ENCODE data around the gene ZNF730. TPM values are rescaled to one million over a fixed set of nuclear protein-coding genes. Genes with fewer than 3 reads are reported as not detected.
"Not testable (repeated sequence)": the region's sequence is repeated elsewhere in the genome, so short reads cannot be mapped to it uniquely, and the experiment has no call there.

ZNF730 gene
- under 1 TPM; 0.28 to 0.64 TPM for total RNA-seq
- long read RNA-seq, partial matches to known transcripts = 0 of 1 reads
- long read RNA-seq, other reads (novel, unspliced or antisense) = 1 of 1 reads

- ATAC-seq (peak; percentile 100), DNase-seq (peak; percentile 34 to 83)
- intact Hi-C loops (cut with DNase I, micrococcal nuclease) = no loop called here
Measured at GRCh38 chr19:23116802-23117571, at the start of gene ZNF730. Gene ZNF730 (plus strand): TSS chr19:23117025. CDS start chr19:23117174, 149 bp downstream.

- DNase-seq = no peak
- ATAC-seq = no peak
- intact Hi-C loops (cut with DNase I, micrococcal nuclease) = no loop called here
Measured at GRCh38 chr19:23070353-23071146, 46.3 kb upstream of the ZNF730 start.

- ATAC-seq = no peak
- intact Hi-C loops (cut with DNase I, micrococcal nuclease) = no loop called here
Measured at GRCh38 chr19:23071147-23071511, 45.7 kb upstream of the ZNF730 start.

GRCh38 chr19:23075031-23075733, 41.6 kb upstream of the ZNF730 start:
- ATAC-seq = peak; percentile 72
- peak; percentile 45 to 54 for DNase-seq
- intact Hi-C loops (cut with DNase I, micrococcal nuclease) = no loop called here

More at GRCh38 chr19:23071147-23071511, 45.7 kb upstream of the ZNF730 start:
- no peak for DNase-seq

- ATAC-seq; intact Hi-C loops (cut with DNase I, micrococcal nuclease); DNase-seq: not testable (repeated sequence)
Measured at GRCh38 chr19:23077776-23078175, 39.0 kb upstream of the ZNF730 start.

GRCh38 chr19:23093832-23094231, 23.0 kb upstream of the ZNF730 start:
- no peak for DNase-seq
- no peak for ATAC-seq
- intact Hi-C loops (cut with DNase I, micrococcal nuclease) = no loop called here

GRCh38 chr19:23095418-23095817, 21.4 kb upstream of the ZNF730 start:
- intact Hi-C loops (cut with DNase I, micrococcal nuclease) = no loop called here
- DNase-seq = no peak
- ATAC-seq = no peak

GRCh38 chr19:23098286-23098685, 18.5 kb upstream of the ZNF730 start:
- intact Hi-C loops (cut with DNase I, micrococcal nuclease) = no loop called here
- no peak for ATAC-seq
- DNase-seq = no peak

GRCh38 chr19:23098988-23099387, 17.8 kb upstream of the ZNF730 start:
- intact Hi-C loops (cut with DNase I, micrococcal nuclease) = no loop called here
- DNase-seq (no peak), ATAC-seq (no peak)

- ATAC-seq = no peak
- intact Hi-C loops (cut with DNase I, micrococcal nuclease) = no loop called here
- no peak for DNase-seq
Measured at GRCh38 chr19:23099966-23100365, 16.9 kb upstream of the ZNF730 start.

GRCh38 chr19:23101241-23101640, 15.6 kb upstream of the ZNF730 start:
- intact Hi-C loops (cut with DNase I, micrococcal nuclease) = no loop called here
- no peak for DNase-seq
- ATAC-seq = no peak

- intact Hi-C loops (cut with DNase I, micrococcal nuclease) = no loop called here
- ATAC-seq = no peak
- no peak for DNase-seq
Measured at GRCh38 chr19:23118400-23118799, 1.6 kb downstream of the ZNF730 start.

- intact Hi-C loops (cut with DNase I, micrococcal nuclease); ATAC-seq; DNase-seq: not testable (repeated sequence)
Measured at GRCh38 chr19:23134211-23134610, 17.4 kb downstream of the ZNF730 start.

- intact Hi-C loops (cut with DNase I, micrococcal nuclease) = no loop called here
- no peak for DNase-seq
- no peak for ATAC-seq
Measured at GRCh38 chr19:23145617-23146415, 29.0 kb downstream of the ZNF730 start.

GRCh38 chr19:23160766-23161165, 43.9 kb downstream of the ZNF730 start:
- ATAC-seq (no peak), DNase-seq (no peak)
- intact Hi-C loops (cut with DNase I, micrococcal nuclease) = no loop called here

GRCh38 chr19:23168286-23168685, 51.5 kb downstream of the ZNF730 start:
- DNase-seq; ATAC-seq; intact Hi-C loops (cut with DNase I, micrococcal nuclease): not testable (repeated sequence)

- intact Hi-C loops (cut with DNase I, micrococcal nuclease) = no loop called here
- ATAC-seq = no peak
Measured at GRCh38 chr19:23183251-23183650, 66.4 kb downstream of the ZNF730 start.

GRCh38 chr19:23190341-23190740, 73.5 kb downstream of the ZNF730 start:
- intact Hi-C loops (cut with DNase I, micrococcal nuclease) = no loop called here
- ATAC-seq (no peak), DNase-seq (no peak)

More at GRCh38 chr19:23183251-23183650, 66.4 kb downstream of the ZNF730 start:
- DNase-seq = no peak

Data from left colon (tissue), 2 donors.